ENCODE results near the gene STXBP2. TPM values are rescaled to one million over a fixed set of nuclear protein-coding genes. Genes with fewer than 3 reads are reported as not detected.

The STXBP2 gene
- total RNA-seq, 1 experiment from 2014 or later: 102 TPM

- in situ Hi-C loops (cut with HindIII; ENCODE audit: low pct_unique_long_range_greater_than_20kb, low sequenced_read_pairs) (no loop called here), intact Hi-C loops (cut with micrococcal nuclease; ENCODE audit: unreplicated experiment) (no loop called here)
- BruUV-seq (replicated peaks): no TSS peak
- Histone ChIP-seq H3K27me3 (ENCODE audit: control insufficient read depth, insufficient read depth, low read length) (no peaks in the 10 kb centered on the region), H3K4me3 (ENCODE audit: low read depth in 2 of 2, low read length in 2 of 2) (no peak overlapping the region), H3K4me1 (ENCODE audit: control insufficient read depth, insufficient read depth, low read length) (no peaks in the 10 kb centered on the region), H3K27ac (ENCODE audit: low read length) (no peak overlapping the region), H3K9me3 (ENCODE audit: control insufficient read depth, insufficient read depth, low read depth, low read length) (no peaks in the 10 kb centered on the region), H3K36me3 (ENCODE audit: control insufficient read depth, insufficient read depth, low read length) (no peaks in the 10 kb centered on the region)
- ATAC-seq (no peak), DNase-seq (ENCODE audit: low read depth, low spot score) (no peak)
- ChIA-PET POLR2A (no interaction called here), CTCF (no interaction called here)
- no peak for TF ChIP-seq REST (IDR thresholded peaks at IDR 0.05; ENCODE audit: insufficient read depth in 1 of 2, low read depth in 2 of 2, low read length in 1 of 2)
- TF ChIP-seq TCF7L2 (IDR thresholded peaks at IDR 0.05; ENCODE audit: low read depth, low read length): no peak
- no peak for TF ChIP-seq CTCF (IDR thresholded peaks at IDR 0.05)
Measured at GRCh38 chr19:7603919-7604318, 33.0 kb upstream of the STXBP2 start.

- peak; percentile 78 for ATAC-seq
- Histone ChIP-seq H3K36me3 (ENCODE audit: control insufficient read depth, insufficient read depth, low read length) (no peaks in the 10 kb centered on the region), H3K27ac (ENCODE audit: low read length) (no peak overlapping the region), H3K27me3 (ENCODE audit: control insufficient read depth, insufficient read depth, low read length) (no peaks in the 10 kb centered on the region), H3K4me1 (ENCODE audit: control insufficient read depth, insufficient read depth, low read length) (no peaks in the 10 kb centered on the region), H3K4me3 (ENCODE audit: low read depth in 2 of 2, low read length in 2 of 2) (no peak overlapping the region), H3K9me3 (ENCODE audit: control insufficient read depth, insufficient read depth, low read depth, low read length) (no peaks in the 10 kb centered on the region)
- BruUV-seq (replicated peaks): no TSS peak
- ChIA-PET CTCF (interaction anchor here (0.6 to 0.8 kb wide), 2 partner anchors 9 to 13 kb away, joined by 4 to 13 read pairs; no protein-coding TSS in a partner anchor), POLR2A (interaction anchor here (0.6 to 0.8 kb wide), 2 partner anchors 171 to 255 kb away, joined by 3 read pairs; no protein-coding TSS in a partner anchor)
- intact Hi-C loops (cut with micrococcal nuclease; ENCODE audit: unreplicated experiment) (no loop called here), in situ Hi-C loops (cut with HindIII; ENCODE audit: low pct_unique_long_range_greater_than_20kb, low sequenced_read_pairs) (no loop called here)
- no peak for TF ChIP-seq TCF7L2 (IDR thresholded peaks at IDR 0.05; ENCODE audit: low read depth, low read length)
- no peak for TF ChIP-seq SIN3A (IDR thresholded peaks at IDR 0.05; ENCODE audit: borderline replicate concordance, insufficient read depth, low read depth, low read length)
- no peak for TF ChIP-seq CTCF (IDR thresholded peaks at IDR 0.05)
- TF ChIP-seq REST (IDR thresholded peaks at IDR 0.05; ENCODE audit: insufficient read depth in 1 of 2, low read depth in 2 of 2, low read length in 1 of 2): no peak
- TF ChIP-seq POLR2AphosphoS5 (IDR thresholded peaks at IDR 0.05; ENCODE audit: low read depth, low read length): no peak
- peak; percentile 12 for DNase-seq (ENCODE audit: low read depth, low spot score)
Measured at GRCh38 chr19:7605490-7606222, 31.3 kb upstream of the STXBP2 start.
